Neural progenitor cell (in vitro differentiated cells): ENCODE results near the gene PRR15L. TPM values are rescaled to one million over a fixed set of nuclear protein-coding genes. Genes with fewer than 3 reads are reported as not detected.

Experiments
- DNase-seq: peaks from one replicate; pipeline ENCODE4 v3.0.0-alpha.2; 2016; ENCODE audit warnings: low spot score
- H2AFZ ChIP-seq: fragments of 200-600 bp; sonication (generic); replicated peaks from 2 replicates; pipeline ENCODE4 v1.6.1; 2016; ENCODE audit warnings: antibody characterized with exemption
- H3F3A ChIP-seq: fragments of 200-600 bp; sonication (generic); 2 replicates; pipeline ENCODE4 v1.6.1; 2016; ENCODE audit warnings: antibody characterized with exemption, low read depth
- H3K27ac ChIP-seq: fragments of 200-600 bp; sonication (generic); 2 replicates; pipeline ENCODE4 v1.5.1; 2016; ENCODE audit warnings: mild to moderate bottlenecking
- H3K27me3 ChIP-seq: fragments of 200-600 bp; sonication (generic); 2 replicates; pipeline ENCODE4 v1.6.1; 2016; ENCODE audit warnings: mild to moderate bottlenecking, moderate library complexity
- H3K36me3 ChIP-seq: fragments of 200-600 bp; sonication (generic); 2 replicates; pipeline ENCODE4 v1.5.1; 2016
- H3K4me1 ChIP-seq: fragments of 200-600 bp; sonication (generic); 2 replicates; pipeline ENCODE4 v1.6.1; 2016; ENCODE audit warnings: mixed run types
- H3K4me2 ChIP-seq: fragments of 200-600 bp; sonication (generic); 2 replicates; pipeline ENCODE4 v1.6.1; 2016
- H3K4me3 ChIP-seq: fragments of 200-600 bp; sonication (generic); 2 replicates; pipeline ENCODE4 v1.5.1; 2016
- H3K79me2 ChIP-seq: fragments of 200-600 bp; sonication (generic); 2 replicates; pipeline ENCODE4 v1.6.1; 2016; ENCODE audit warnings: low read depth
- H3K9ac ChIP-seq: fragments of 200-600 bp; sonication (generic); 2 replicates; pipeline ENCODE4 v1.6.1; 2016
- H3K9me3 ChIP-seq: fragments of 200-600 bp; sonication (generic); 2 replicates; pipeline ENCODE4 v1.5.1; 2016; ENCODE audit warnings: low read depth
- H4K20me1 ChIP-seq: fragments of 200-600 bp; sonication (generic); 2 replicates; pipeline ENCODE4 v1.6.1; 2016; ENCODE audit warnings: low read depth
- H3K27ac Mint-ChIP-seq: 3 replicates; pipeline ENCODE4 v1.8.0; 2021; ENCODE audit warnings: mixed read lengths
- H3K27me3 Mint-ChIP-seq: 2 replicates; pipeline ENCODE4 v1.8.0; 2022; ENCODE audit warnings: low read depth, mild to moderate bottlenecking, inconsistent platforms, moderate library complexity, mixed read lengths; ENCODE audit not compliant: insufficient read depth
- H3K36me3 Mint-ChIP-seq: 3 replicates; pipeline ENCODE4 v1.8.0; 2021; ENCODE audit warnings: mixed read lengths
- H3K4me1 Mint-ChIP-seq: 3 replicates; pipeline ENCODE4 v1.8.0; 2021; ENCODE audit warnings: mixed read lengths
- H3K4me3 Mint-ChIP-seq: 3 replicates; pipeline ENCODE4 v1.8.0; 2021; ENCODE audit warnings: mild to moderate bottlenecking, moderate library complexity, mixed read lengths
- H3K9me3 Mint-ChIP-seq: 3 replicates; pipeline ENCODE4 v1.8.0; 2020; ENCODE audit warnings: mixed read lengths
- EZH2 ChIP-seq: fragments of 200-600 bp; sonication (generic); IDR thresholded peaks from 2 replicates; pipeline ENCODE4 v1.6.1; 2017; ENCODE audit warnings: antibody characterized with exemption, mild to moderate bottlenecking, moderate library complexity
- EZH2phosphoT487 ChIP-seq: fragments of 200-600 bp; sonication (generic); IDR thresholded peaks from 2 replicates; pipeline ENCODE4 v1.6.1; 2017; ENCODE audit warnings: antibody characterized with exemption
- total RNA-seq: library from RNA; depleted of rRNA; stranded (reverse); fragments of >200 nt; gene quantifications from 2 replicates; pipeline ENCODE4 v1.2.3, GENCODE V29; 2015; ENCODE audit warnings: low replicate concordance
- TF ChIP-seq, protein P1 (sequence below): fragments of 200-600 bp; sonication (generic); IDR thresholded peaks from 2 replicates; pipeline ENCODE4 v1.5.1; 2017; ENCODE audit warnings: antibody characterized with exemption, mild to moderate bottlenecking

PRR15L gene
- total RNA-seq, 1 donor from 2014 or later, result not detected

DNA sequence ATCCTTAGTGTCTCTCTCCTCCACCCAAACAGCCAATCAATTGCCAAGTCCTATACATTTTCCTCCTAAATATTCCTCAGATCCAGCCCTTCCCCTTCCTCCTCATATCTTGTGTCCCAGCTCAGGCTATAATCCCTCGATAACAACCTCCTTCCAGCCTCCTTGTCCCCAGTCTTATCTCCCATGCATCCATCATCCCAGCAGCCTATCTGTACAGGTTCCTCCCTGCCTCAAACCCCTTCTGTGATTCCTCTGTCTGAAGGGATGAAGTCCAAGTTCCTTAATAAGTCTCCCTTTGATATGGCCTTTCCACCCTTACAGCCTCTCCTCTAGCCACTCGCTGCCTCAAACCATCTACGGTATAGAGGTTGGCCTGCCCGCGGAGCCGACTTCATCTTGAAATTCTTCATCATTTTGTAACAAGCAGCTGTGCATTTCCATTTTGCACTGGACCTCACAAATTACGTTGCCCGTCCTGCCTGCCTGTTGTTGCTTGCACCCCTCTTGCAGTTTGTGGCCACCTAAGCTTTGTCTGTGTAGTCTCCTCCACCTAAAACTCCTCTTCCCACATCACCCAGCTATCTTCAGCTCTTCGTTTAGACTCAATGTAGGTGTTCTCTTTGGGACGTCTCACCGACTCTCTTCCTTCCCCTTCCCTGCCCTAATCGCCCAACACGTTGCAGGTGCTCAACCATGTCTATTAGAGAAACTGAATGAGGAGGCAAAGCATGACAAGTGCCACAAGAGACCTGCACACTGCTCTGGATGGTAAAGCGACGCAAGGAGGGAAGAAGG is 12.4 kb upstream of the PRR15L start:
- H3K4me2 ChIP-seq, result peak overlapping the region; percentile 62
- no peak overlapping the region for H3K9ac ChIP-seq
- H3K4me1 ChIP-seq, result peaks cover 13% of the 10 kb centered on the region
- H3K36me3 Mint-ChIP-seq, result peaks cover 9% of the 10 kb centered on the region
- H3K27ac ChIP-seq, result no peak overlapping the region
- DNase-seq, result no peak
- H3K9me3 ChIP-seq, result no peaks in the 10 kb centered on the region
- peaks cover 5% of the 10 kb centered on the region for H3K27me3 Mint-ChIP-seq
- H3K4me3 ChIP-seq, result no peak overlapping the region
- peaks cover 19% of the 10 kb centered on the region for H3K4me1 Mint-ChIP-seq
- TF ChIP-seq EZH2 (no peak), EZH2phosphoT487 (no peak)
- TF ChIP-seq, protein P1, sequence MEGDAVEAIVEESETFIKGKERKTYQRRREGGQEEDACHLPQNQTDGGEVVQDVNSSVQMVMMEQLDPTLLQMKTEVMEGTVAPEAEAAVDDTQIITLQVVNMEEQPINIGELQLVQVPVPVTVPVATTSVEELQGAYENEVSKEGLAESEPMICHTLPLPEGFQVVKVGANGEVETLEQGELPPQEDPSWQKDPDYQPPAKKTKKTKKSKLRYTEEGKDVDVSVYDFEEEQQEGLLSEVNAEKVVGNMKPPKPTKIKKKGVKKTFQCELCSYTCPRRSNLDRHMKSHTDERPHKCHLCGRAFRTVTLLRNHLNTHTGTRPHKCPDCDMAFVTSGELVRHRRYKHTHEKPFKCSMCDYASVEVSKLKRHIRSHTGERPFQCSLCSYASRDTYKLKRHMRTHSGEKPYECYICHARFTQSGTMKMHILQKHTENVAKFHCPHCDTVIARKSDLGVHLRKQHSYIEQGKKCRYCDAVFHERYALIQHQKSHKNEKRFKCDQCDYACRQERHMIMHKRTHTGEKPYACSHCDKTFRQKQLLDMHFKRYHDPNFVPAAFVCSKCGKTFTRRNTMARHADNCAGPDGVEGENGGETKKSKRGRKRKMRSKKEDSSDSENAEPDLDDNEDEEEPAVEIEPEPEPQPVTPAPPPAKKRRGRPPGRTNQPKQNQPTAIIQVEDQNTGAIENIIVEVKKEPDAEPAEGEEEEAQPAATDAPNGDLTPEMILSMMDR, result no peak
- H3K36me3 ChIP-seq, result no peaks in the 10 kb centered on the region
- H3K27me3 ChIP-seq, result no peaks in the 10 kb centered on the region
- peak overlapping the region; percentile 93 for H3K4me3 Mint-ChIP-seq
- no peaks in the 10 kb centered on the region for H3K9me3 Mint-ChIP-seq
- peak overlapping the region; percentile 97 for H2AFZ ChIP-seq
- no peaks in the 10 kb centered on the region for H4K20me1 ChIP-seq
- peak overlapping the region; percentile 1 for H3K27ac Mint-ChIP-seq
- H3K79me2 ChIP-seq, result peaks cover 15% of the 10 kb centered on the region
- H3F3A ChIP-seq, result peaks cover 8% of the 10 kb centered on the region

DNA sequence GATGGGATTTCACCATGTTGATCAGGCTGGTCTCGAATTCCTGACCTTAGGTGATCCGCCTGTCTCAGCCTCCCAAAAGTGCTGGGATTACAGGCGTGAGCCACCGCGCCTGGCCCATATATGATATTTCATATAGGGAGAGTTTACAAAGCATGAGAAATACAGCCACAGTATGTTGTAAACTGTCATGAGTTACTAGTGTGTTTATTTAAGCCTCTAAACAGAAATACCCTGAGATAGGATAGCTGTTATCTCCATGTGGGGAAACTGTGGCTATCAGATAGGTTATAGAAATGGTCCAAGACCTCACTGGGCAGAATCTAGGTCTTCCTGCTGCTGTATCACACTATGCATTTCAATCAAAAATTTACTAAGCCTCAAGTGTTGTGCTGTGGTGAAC is 11.2 kb upstream of the PRR15L start:
- TF ChIP-seq EZH2, result no peak
- TF ChIP-seq EZH2phosphoT487, result no peak
- TF ChIP-seq, protein P1, result no peak
- no peak overlapping the region for H3K4me3 Mint-ChIP-seq
- peaks cover 13% of the 10 kb centered on the region for H3K4me1 ChIP-seq
- H3K36me3 ChIP-seq, result no peaks in the 10 kb centered on the region
- peaks cover 15% of the 10 kb centered on the region for H3K79me2 ChIP-seq
- no peak overlapping the region for H3K27ac Mint-ChIP-seq
- H3K9ac ChIP-seq, result no peak overlapping the region
- H3K4me3 ChIP-seq, result no peak overlapping the region
- no peak overlapping the region for H2AFZ ChIP-seq
- H3K27me3 ChIP-seq, result no peaks in the 10 kb centered on the region
- H3K36me3 Mint-ChIP-seq, result peaks cover 2% of the 10 kb centered on the region
- no peak for DNase-seq
- no peak overlapping the region for H3K4me2 ChIP-seq
- H3K9me3 Mint-ChIP-seq, result no peaks in the 10 kb centered on the region
- H3K9me3 ChIP-seq, result no peaks in the 10 kb centered on the region
- peaks cover 8% of the 10 kb centered on the region for H3F3A ChIP-seq
- peaks cover 19% of the 10 kb centered on the region for H3K4me1 Mint-ChIP-seq
- no peak overlapping the region for H3K27ac ChIP-seq
- no peaks in the 10 kb centered on the region for H4K20me1 ChIP-seq
- peaks cover 3% of the 10 kb centered on the region for H3K27me3 Mint-ChIP-seq

DNA sequence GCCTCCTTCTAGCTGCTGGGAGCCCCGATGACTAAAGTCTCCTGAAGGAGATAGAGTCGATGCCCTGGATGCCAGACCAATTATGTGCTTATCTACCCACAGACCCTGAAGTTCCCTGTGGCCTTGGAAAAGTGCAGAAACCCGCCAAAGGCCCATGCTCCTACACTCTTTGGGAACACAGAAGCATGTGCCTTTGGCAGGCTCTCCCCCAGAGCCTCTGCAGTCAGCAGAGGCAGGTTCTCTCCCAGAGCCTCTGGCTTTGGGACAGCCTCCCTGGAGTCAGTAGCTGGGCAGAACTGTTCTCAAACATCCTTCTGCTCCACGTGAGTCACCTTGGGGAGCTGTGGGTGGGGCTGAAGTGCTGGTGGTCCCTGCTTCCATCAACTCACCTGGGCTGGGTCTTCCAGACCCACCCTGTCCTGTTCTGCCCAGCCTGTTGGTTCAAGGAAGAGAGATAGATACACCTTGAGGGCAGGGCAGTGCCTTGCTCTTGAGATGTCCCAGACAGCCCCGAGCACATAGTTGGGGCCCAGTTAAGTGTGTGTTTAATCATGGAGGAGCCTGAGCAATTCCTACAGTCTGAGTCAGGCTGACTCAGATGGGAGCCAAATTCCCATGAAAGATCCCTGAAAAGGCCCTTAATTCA is 10.0 kb upstream of the PRR15L start:
- H3K4me2 ChIP-seq, result no peak overlapping the region
- peaks cover 8% of the 10 kb centered on the region for H3F3A ChIP-seq
- peaks cover 15% of the 10 kb centered on the region for H3K79me2 ChIP-seq
- no peaks in the 10 kb centered on the region for H3K27me3 ChIP-seq
- H3K4me3 Mint-ChIP-seq, result no peak overlapping the region
- H3K4me3 ChIP-seq, result no peak overlapping the region
- H3K27me3 Mint-ChIP-seq, result peaks cover 2% of the 10 kb centered on the region
- H3K27ac ChIP-seq, result no peak overlapping the region
- H3K9me3 Mint-ChIP-seq, result no peaks in the 10 kb centered on the region
- no peak for DNase-seq
- H3K4me1 ChIP-seq, result peaks cover 13% of the 10 kb centered on the region
- no peaks in the 10 kb centered on the region for H3K36me3 ChIP-seq
- no peak overlapping the region for H2AFZ ChIP-seq
- H3K4me1 Mint-ChIP-seq, result peaks cover 19% of the 10 kb centered on the region
- H3K36me3 Mint-ChIP-seq, result no peaks in the 10 kb centered on the region
- H4K20me1 ChIP-seq, result no peaks in the 10 kb centered on the region
- no peak overlapping the region for H3K27ac Mint-ChIP-seq
- TF ChIP-seq, protein P1, result no peak
- TF ChIP-seq EZH2phosphoT487 (no peak), EZH2 (no peak)
- no peak overlapping the region for H3K9ac ChIP-seq
- H3K9me3 ChIP-seq, result no peaks in the 10 kb centered on the region
